ENCODE measurements around the gene MRFAP1.

MRFAP1 gene

GRCh38 chr4:6640292-6641163 lies at the start of gene MRFAP1:
MRFAP1 (plus strand) TSS chr4:6640685; CDS start chr4:6640863, 178 bp downstream.
- DNase-seq = peak; percentile 67

- DNase-seq = no peak
Observed at GRCh38 chr4:6591313-6591712, 49.2 kb upstream of the MRFAP1 start.

GRCh38 chr4:6591781-6592180 lies 48.7 kb upstream of the MRFAP1 start:
- no peak for DNase-seq

- no peak for DNase-seq
Observed at GRCh38 chr4:6592804-6593563, 47.5 kb upstream of the MRFAP1 start.

- no peak for DNase-seq
Observed at GRCh38 chr4:6594341-6594740, 46.1 kb upstream of the MRFAP1 start.

GRCh38 chr4:6594826-6595355 lies 45.6 kb upstream of the MRFAP1 start:
- no peak for DNase-seq

GRCh38 chr4:6595897-6596537 lies 44.5 kb upstream of the MRFAP1 start:
- DNase-seq = no peak

- DNase-seq = no peak
Observed at GRCh38 chr4:6596948-6597347, 43.5 kb upstream of the MRFAP1 start.

- no peak for DNase-seq
Observed at GRCh38 chr4:6598127-6598526, 42.4 kb upstream of the MRFAP1 start.

- DNase-seq = no peak
Observed at GRCh38 chr4:6598641-6599040, 41.8 kb upstream of the MRFAP1 start.

- DNase-seq = no peak
Observed at GRCh38 chr4:6601661-6602250, 38.7 kb upstream of the MRFAP1 start.

GRCh38 chr4:6602289-6602688 lies 38.2 kb upstream of the MRFAP1 start:
- DNase-seq = no peak

GRCh38 chr4:6603128-6603527 lies 37.4 kb upstream of the MRFAP1 start:
- DNase-seq = no peak

GRCh38 chr4:6605114-6605513 lies 35.4 kb upstream of the MRFAP1 start:
- no peak for DNase-seq

GRCh38 chr4:6605605-6606004 lies 34.9 kb upstream of the MRFAP1 start:
- no peak for DNase-seq

- DNase-seq = no peak
Observed at GRCh38 chr4:6606465-6607235, 33.8 kb upstream of the MRFAP1 start.

GRCh38 chr4:6607368-6608055 lies 33.0 kb upstream of the MRFAP1 start:
- DNase-seq = no peak

- DNase-seq = no peak
Observed at GRCh38 chr4:6608758-6609414, 31.6 kb upstream of the MRFAP1 start.

GRCh38 chr4:6609415-6610079 lies 30.9 kb upstream of the MRFAP1 start:
- DNase-seq = no peak

GRCh38 chr4:6610856-6611430 lies 29.5 kb upstream of the MRFAP1 start:
- DNase-seq = no peak
